Thymus (tissue), 11 donors: ENCODE results near the gene ZBTB16. TPM values are rescaled to one million over a fixed set of nuclear protein-coding genes. Genes with fewer than 3 reads are reported as not detected.

Experiments used
- DNase-seq, 9 donors: peaks; one replicate each; pipeline ENCODE4 v3.0.0-alpha.2; 2013; ENCODE audit warnings: low spot score in 9 of 9, low read depth in 6 of 9, missing footprints in 1 of 9
- H3K27ac ChIP-seq, 2 donors: one replicate each; pipeline ENCODE4 v1.5.1; 2013; ENCODE audit warnings: control low read depth in 1 of 2, low read depth in 1 of 2, low read length in 1 of 2, mild to moderate bottlenecking in 1 of 2, moderate library complexity in 1 of 2
- H3K27me3 ChIP-seq, 2 donors: one replicate each; pipeline ENCODE4 v1.5.1; 2013; ENCODE audit warnings: low read length in 1 of 2; ENCODE audit not compliant: control insufficient read depth in 2 of 2, insufficient read depth in 1 of 2
- H3K36me3 ChIP-seq, 2 donors: one replicate each; pipeline ENCODE4 v1.5.1; 2013; ENCODE audit warnings: low read length in 1 of 2, mild to moderate bottlenecking in 1 of 2, moderate library complexity in 1 of 2; ENCODE audit not compliant: control insufficient read depth in 2 of 2, insufficient read depth in 2 of 2
- H3K4me1 ChIP-seq, 2 donors: one replicate each; pipeline ENCODE4 v1.5.1; 2013; ENCODE audit warnings: low read length in 2 of 2; ENCODE audit not compliant: control insufficient read depth in 2 of 2, insufficient read depth in 2 of 2
- H3K4me3 ChIP-seq, 2 donors: one replicate each; pipeline ENCODE4 v1.5.1; 2013; ENCODE audit warnings: low read length in 2 of 2, control low read depth in 1 of 2, mild to moderate bottlenecking in 1 of 2
- H3K9me3 ChIP-seq, 2 donors: one replicate each; pipeline ENCODE4 v1.5.1; 2013; ENCODE audit warnings: low read length in 1 of 2, mild to moderate bottlenecking in 1 of 2; ENCODE audit not compliant: control insufficient read depth in 2 of 2, insufficient read depth in 1 of 2
- WGBS: extraction: QIAGEN DNeasy Blood & Tissue Kit; methylation state at CpG from one replicate; pipeline ENCODE4 v1.1.7; 2013; 5-methylcytosine and 5-hydroxymethylcytosine counted together
- polyA plus RNA-seq: library from polyadenylated mRNA; stranded (reverse); fragments of 200-250 nt; gene quantifications from one replicate; pipeline ENCODE4 v1.2.3, GENCODE V29; 2013
- total RNA-seq: library from RNA; stranded (reverse); fragments of 120-200 nt; gene quantifications from one replicate; pipeline ENCODE4 v1.2.4, GENCODE V29; 2013
- donor health status: healthy.

ZBTB16 gene
- total and polyA plus RNA-seq, 2 donors: 5.7 to 21.5 TPM

GRCh38 chr11:114075344-114075610, 15.8 kb downstream of the ZBTB16 start:
- Histone ChIP-seq H3K27me3 (peaks cover 3 to 11% of the 10 kb centered on the region in 2 donors), H3K36me3 (peaks cover 0 to 2% of the 10 kb centered on the region in 2 donors), H3K9me3 (no peaks in the 10 kb centered on the region), H3K4me3 (no peak overlapping the region), H3K4me1 (peaks cover 25 to 84% of the 10 kb centered on the region in 2 donors), H3K27ac (no peak overlapping the region)
- WGBS: 98% methylated on average over 6 of the region's 6 CpGs
- no peak for DNase-seq

- peak in 3 of 9 donors; percentile 48 to 84 (median 71) for DNase-seq
- Histone ChIP-seq H3K27ac (peak overlapping the region; percentile 21 to 72), H3K27me3 (peaks cover 3 to 11% of the 10 kb centered on the region in 2 donors), H3K4me3 (no peak overlapping the region), H3K9me3 (no peaks in the 10 kb centered on the region), H3K36me3 (peaks cover 0 to 2% of the 10 kb centered on the region in 2 donors), H3K4me1 (peaks cover 25 to 91% of the 10 kb centered on the region in 2 donors)
- 69% methylated on average over 18 of the region's 18 CpGs for WGBS
These were observed 16.5 kb downstream of the ZBTB16 start for GRCh38 chr11:114075891-114076441.

- H3K27ac ChIP-seq: peak overlapping the region in 1 of 2 donors; percentile 84
- H3K9me3 ChIP-seq: no peaks in the 10 kb centered on the region
- H3K36me3 ChIP-seq: peaks cover 0 to 2% of the 10 kb centered on the region in 2 donors
- peaks cover 3 to 11% of the 10 kb centered on the region in 2 donors for H3K27me3 ChIP-seq
- WGBS: 73% methylated on average over 3 of the region's 3 CpGs
- H3K4me3 ChIP-seq: peak overlapping the region in 1 of 2 donors; percentile 2
- no peak for DNase-seq
- peaks cover 25 to 100% of the 10 kb centered on the region in 2 donors for H3K4me1 ChIP-seq
These were observed 17.4 kb downstream of the ZBTB16 start for GRCh38 chr11:114076921-114077331.

GRCh38 chr11:114077482-114078305, 18.2 kb downstream of the ZBTB16 start:
- Histone ChIP-seq H3K4me1 (peaks cover 26 to 100% of the 10 kb centered on the region in 2 donors), H3K9me3 (no peaks in the 10 kb centered on the region), H3K27ac (peak overlapping the region in 1 of 2 donors; percentile 84), H3K4me3 (peak overlapping the region in 1 of 2 donors; percentile 2), H3K36me3 (peaks cover 0 to 2% of the 10 kb centered on the region in 2 donors), H3K27me3 (peaks cover 4 to 15% of the 10 kb centered on the region in 2 donors)
- WGBS: 58% methylated on average over 9 of the region's 9 CpGs
- peak in 3 of 9 donors; percentile 42 to 77 (median 52) for DNase-seq

GRCh38 chr11:114078423-114078822, 18.9 kb downstream of the ZBTB16 start:
- H3K36me3 ChIP-seq: peaks cover 0 to 2% of the 10 kb centered on the region in 2 donors
- peak overlapping the region in 1 of 2 donors; percentile 84 for H3K27ac ChIP-seq
- DNase-seq: no peak
- no peak overlapping the region for H3K4me3 ChIP-seq
- peaks cover 31 to 100% of the 10 kb centered on the region in 2 donors for H3K4me1 ChIP-seq
- peaks cover 5 to 17% of the 10 kb centered on the region in 2 donors for H3K27me3 ChIP-seq
- 95% methylated on average over 4 of the region's 4 CpGs for WGBS
- no peaks in the 10 kb centered on the region for H3K9me3 ChIP-seq

GRCh38 chr11:114079511-114080065, 20.1 kb downstream of the ZBTB16 start:
- Histone ChIP-seq H3K4me3 (no peak overlapping the region), H3K36me3 (no peaks in the 10 kb centered on the region), H3K4me1 (peaks cover 28 to 100% of the 10 kb centered on the region in 2 donors), H3K9me3 (no peaks in the 10 kb centered on the region), H3K27ac (peak overlapping the region in 1 of 2 donors; percentile 56), H3K27me3 (peaks cover 5 to 14% of the 10 kb centered on the region in 2 donors)
- no peak for DNase-seq
- 83% methylated on average over 6 of the region's 6 CpGs for WGBS

- Histone ChIP-seq H3K36me3 (no peaks in the 10 kb centered on the region), H3K27ac (peak overlapping the region in 1 of 2 donors; percentile 56), H3K9me3 (no peaks in the 10 kb centered on the region), H3K4me1 (peaks cover 28 to 100% of the 10 kb centered on the region in 2 donors), H3K27me3 (peaks cover 5 to 14% of the 10 kb centered on the region in 2 donors), H3K4me3 (no peak overlapping the region)
- DNase-seq: no peak
- 62% methylated on average over 5 of the region's 5 CpGs for WGBS
These were observed 20.7 kb downstream of the ZBTB16 start for GRCh38 chr11:114080219-114080618.

GRCh38 chr11:114080769-114081168, 21.3 kb downstream of the ZBTB16 start:
- no peaks in the 10 kb centered on the region for H3K36me3 ChIP-seq
- no peak overlapping the region for H3K4me3 ChIP-seq
- H3K27me3 ChIP-seq: peaks cover 5 to 14% of the 10 kb centered on the region in 2 donors
- no peak overlapping the region for H3K27ac ChIP-seq
- no peaks in the 10 kb centered on the region for H3K9me3 ChIP-seq
- peaks cover 28 to 98% of the 10 kb centered on the region in 2 donors for H3K4me1 ChIP-seq
- WGBS: 97% methylated on average over 3 of the region's 3 CpGs
- no peak for DNase-seq
